ENCODE data around the gene RALGPS2.

Gene RALGPS2

DNA sequence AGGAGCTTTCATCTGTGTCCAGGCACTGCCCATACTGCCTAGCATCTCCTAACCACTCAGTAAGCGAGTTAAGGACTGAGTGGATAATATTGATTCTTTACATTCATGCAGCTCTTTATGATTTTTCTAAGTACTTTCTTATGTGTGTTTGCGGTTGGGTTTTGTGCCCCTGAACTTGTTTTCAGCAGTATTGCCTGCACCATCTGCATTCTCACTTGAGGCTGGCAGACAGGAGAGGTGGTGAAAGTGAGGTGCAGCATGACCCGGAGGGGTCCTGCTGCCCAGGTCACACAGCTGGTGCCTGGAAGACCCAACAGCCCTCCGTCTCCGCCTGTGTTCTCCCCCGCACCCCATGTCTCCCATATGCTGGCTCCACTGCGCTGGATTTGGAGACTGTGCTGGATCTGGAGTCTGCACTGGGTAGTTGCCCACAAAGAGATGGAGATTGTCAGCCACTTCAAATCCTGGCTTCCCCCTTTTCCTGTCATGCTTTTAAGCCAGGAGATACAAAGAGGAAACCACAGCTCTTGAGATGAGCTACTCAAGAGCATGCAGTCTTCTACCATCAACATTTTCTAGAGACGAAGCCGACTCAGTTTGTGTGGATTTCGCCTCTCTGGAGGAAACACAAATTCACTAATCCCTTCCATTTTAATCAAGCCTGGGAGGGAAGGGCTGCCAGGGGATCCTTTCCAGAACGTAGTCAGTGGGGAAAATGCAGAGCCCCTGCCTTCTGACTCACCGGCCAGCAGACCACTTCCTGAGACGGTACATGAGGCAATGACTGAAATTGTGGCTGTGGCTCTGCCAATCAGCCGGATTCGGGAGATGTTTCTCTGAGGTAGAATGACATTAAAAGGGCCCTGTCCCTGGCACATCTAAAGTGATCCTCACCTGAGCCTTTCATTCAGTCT lies 217.5 kb downstream of the RALGPS2 start:
- no peak overlapping the region for H3K4me3 ChIP-seq (ENCODE audit: low read depth, low read length)
- peak; percentile 56 for DNase-seq (ENCODE audit: low read depth)
- TF ChIP-seq, protein P1, sequence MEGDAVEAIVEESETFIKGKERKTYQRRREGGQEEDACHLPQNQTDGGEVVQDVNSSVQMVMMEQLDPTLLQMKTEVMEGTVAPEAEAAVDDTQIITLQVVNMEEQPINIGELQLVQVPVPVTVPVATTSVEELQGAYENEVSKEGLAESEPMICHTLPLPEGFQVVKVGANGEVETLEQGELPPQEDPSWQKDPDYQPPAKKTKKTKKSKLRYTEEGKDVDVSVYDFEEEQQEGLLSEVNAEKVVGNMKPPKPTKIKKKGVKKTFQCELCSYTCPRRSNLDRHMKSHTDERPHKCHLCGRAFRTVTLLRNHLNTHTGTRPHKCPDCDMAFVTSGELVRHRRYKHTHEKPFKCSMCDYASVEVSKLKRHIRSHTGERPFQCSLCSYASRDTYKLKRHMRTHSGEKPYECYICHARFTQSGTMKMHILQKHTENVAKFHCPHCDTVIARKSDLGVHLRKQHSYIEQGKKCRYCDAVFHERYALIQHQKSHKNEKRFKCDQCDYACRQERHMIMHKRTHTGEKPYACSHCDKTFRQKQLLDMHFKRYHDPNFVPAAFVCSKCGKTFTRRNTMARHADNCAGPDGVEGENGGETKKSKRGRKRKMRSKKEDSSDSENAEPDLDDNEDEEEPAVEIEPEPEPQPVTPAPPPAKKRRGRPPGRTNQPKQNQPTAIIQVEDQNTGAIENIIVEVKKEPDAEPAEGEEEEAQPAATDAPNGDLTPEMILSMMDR (conservative IDR thresholded peaks at IDR 0.05; ENCODE audit: low read depth, low read length) = no peak

DNA sequence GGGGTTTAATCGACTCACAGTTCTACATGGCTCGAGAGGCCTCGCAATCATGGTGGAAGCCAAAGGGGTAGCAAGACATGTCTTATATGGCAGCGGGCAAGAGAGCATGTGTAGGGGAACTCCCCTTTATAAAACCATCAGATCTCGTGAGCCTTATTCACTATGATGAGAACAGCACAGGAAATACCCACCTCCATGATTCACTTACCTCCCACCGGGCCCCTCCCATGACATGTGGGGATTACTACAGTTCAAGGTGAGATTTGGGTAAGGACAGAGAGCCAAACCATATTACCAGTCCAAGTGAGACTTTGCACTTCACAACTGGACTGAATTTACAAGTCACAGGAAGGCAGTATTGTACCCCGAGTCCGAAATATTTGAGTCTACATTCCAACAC lies 219.7 kb downstream of the RALGPS2 start:
- no peak for DNase-seq (ENCODE audit: low read depth)

DNA sequence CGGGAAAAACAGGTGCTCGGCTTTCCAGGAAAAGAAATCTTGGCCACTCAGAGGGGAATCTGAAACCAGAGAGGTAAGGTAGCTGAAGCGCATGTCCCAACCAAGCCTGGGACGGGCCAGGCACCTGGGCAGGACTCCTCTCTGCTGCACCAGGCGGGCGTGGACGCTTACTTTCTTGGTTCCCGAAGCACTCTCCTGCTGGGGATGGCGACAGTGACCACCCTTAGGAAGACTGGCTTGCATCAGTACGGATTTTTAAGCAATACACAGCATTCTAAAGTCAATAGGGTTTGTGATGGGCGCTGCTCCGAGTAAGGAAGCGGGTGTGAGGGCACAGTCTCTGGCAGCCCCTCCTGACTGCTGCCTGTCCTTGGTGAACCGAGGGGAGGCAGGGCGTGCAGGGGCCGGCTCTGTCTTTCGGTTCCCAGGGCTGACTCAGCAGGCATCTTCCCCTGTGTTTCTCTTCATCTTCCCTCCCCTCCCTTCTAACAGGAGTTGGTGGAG lies 220.8 kb downstream of the RALGPS2 start:
- TF ChIP-seq, protein P1 (conservative IDR thresholded peaks at IDR 0.05; ENCODE audit: low read depth, low read length) = no peak
- DNase-seq (ENCODE audit: low read depth) = peak; percentile 40
- no peak overlapping the region for H3K4me3 ChIP-seq (ENCODE audit: low read depth, low read length)

More for the DNA sequence above, 219.7 kb downstream of the RALGPS2 start:
- H3K4me3 ChIP-seq (ENCODE audit: low read depth, low read length) = no peak overlapping the region
- TF ChIP-seq, protein P1 (conservative IDR thresholded peaks at IDR 0.05; ENCODE audit: low read depth, low read length) = no peak

DNA sequence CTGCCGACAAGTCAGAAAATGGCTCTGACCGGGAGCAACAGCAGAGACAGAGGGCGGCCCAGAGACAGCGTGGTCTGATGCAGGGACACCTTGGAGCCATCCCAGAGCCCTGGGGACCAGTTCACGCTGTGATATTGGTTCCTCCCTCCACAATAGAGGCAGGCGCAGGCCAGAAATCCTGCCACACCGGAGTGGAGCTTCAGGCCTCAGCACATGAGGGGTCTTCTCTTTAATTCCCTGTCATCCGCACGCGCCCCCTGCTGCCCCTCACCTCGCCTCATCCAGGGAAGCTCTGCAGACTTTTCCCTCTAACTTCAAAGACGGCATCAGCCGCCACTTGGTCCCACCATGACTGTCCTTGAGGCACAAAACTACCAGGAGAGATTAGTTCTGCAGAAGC lies 221.4 kb downstream of the RALGPS2 start:
- H3K4me3 ChIP-seq (ENCODE audit: low read depth, low read length) = no peak overlapping the region
- TF ChIP-seq, protein P1 (conservative IDR thresholded peaks at IDR 0.05; ENCODE audit: low read depth, low read length) = no peak

DNA sequence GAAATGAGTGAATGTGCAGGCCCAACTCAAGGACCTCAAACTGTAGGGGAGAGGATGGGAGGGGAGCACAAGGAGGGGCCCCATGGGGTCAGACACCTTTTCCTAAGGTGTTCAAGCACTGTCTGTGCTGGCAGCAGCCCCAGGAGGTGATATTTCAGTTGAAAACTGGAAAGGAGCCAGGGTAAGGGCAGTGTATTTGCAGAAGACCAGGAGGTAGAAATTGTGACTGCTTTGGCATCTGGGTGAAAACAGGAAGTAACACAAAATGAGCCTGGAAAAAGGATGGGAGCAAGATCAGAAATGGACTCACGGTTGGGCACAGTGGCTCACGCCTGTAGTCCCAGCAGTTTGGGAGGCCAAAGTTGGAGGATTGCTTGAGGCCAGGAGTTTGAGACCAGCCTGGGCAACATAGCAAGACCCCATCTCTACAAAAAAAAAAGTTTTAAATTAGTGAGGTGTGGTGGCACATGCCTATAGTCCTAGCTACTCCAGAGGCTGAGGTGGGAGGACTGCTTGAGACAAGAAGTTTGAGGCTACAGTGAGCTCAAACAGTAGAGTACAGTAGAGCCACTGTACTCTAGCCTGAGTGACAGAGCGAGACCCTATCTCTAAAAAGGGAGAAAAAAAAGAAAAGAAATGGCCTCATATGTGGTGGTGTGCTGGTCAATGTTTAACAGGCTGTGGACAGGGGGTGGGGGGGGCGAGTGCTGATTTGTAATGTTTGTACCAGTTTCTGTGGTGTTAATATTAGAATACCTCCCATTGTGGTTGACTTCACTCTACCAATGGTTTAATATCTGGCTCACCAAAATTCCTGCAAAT lies 222.0 kb downstream of the RALGPS2 start:
- TF ChIP-seq, protein P1 (conservative IDR thresholded peaks at IDR 0.05; ENCODE audit: low read depth, low read length) = no peak
- no peak for DNase-seq (ENCODE audit: low read depth)

More for the DNA sequence above, 221.4 kb downstream of the RALGPS2 start:
- no peak for DNase-seq (ENCODE audit: low read depth)

DNA sequence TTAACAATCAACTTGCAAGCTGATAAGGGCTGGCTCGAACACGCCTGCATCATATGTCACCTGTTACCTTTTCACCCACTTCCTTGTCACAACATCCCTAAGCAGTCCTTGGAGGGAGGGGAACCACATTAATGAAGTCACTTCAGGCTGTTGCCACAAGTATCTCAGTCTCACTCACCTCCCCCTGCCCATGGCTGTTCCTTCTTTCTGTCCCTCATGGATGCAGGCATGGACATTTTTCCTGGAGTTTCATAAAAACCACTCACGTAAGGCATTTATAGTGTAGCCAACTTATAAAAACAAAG lies 222.6 kb downstream of the RALGPS2 start:
- H3K4me3 ChIP-seq (ENCODE audit: low read depth, low read length) = no peak overlapping the region
- no peak for DNase-seq (ENCODE audit: low read depth)
- TF ChIP-seq, protein P1 (conservative IDR thresholded peaks at IDR 0.05; ENCODE audit: low read depth, low read length) = no peak

More for the DNA sequence above, 222.0 kb downstream of the RALGPS2 start:
- H3K4me3 ChIP-seq (ENCODE audit: low read depth, low read length) = no peak overlapping the region

Data from choroid plexus epithelial cell (primary cell).